GM18517 (cell line): ENCODE data around the gene CARD14.
"Not testable (repeated sequence)": the region's sequence is repeated elsewhere in the genome, so short reads cannot be mapped to it uniquely, and the experiment has no call there.

ENCODE experiments used
- ATAC-seq: cut with Tn5 transposase; IDR thresholded peaks from one replicate; pipeline ENCODE4 v1.9.1; 2021; ENCODE audit warnings: mild to moderate bottlenecking, moderate library complexity; ENCODE audit not compliant: unreplicated experiment

Gene CARD14

GRCh38 chr17:80222376-80223141, 52.7 kb downstream of the CARD14 start:
- no peak for ATAC-seq

GRCh38 chr17:80223142-80223815, 53.4 kb downstream of the CARD14 start:
- no peak for ATAC-seq

- ATAC-seq, result no peak
Measured at GRCh38 chr17:80223838-80224497, 54.1 kb downstream of the CARD14 start.

- ATAC-seq, result no peak
Measured at GRCh38 chr17:80224683-80225082, 54.9 kb downstream of the CARD14 start.

GRCh38 chr17:80225230-80225629, 55.4 kb downstream of the CARD14 start:
- no peak for ATAC-seq

DNA sequence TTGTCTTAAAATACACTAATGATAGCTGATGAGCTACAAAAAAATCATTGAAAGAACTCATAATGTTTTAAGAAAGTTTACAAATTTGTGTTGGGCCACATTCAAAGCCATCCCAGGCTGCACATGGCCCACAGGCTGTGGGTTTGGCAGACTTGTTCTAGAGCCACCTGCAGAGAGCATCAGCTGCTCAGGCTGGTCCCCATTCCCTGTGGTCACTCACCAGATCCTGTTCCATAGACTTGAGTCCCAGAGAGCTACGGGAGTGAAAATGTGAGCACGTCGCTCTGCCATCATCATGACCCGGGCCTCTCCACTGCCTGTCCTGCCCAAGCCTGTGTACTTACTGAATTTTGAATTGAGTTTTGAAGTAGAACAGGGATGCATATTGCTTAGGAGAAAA, 57.3 kb downstream of the CARD14 start:
- ATAC-seq, result no peak

DNA sequence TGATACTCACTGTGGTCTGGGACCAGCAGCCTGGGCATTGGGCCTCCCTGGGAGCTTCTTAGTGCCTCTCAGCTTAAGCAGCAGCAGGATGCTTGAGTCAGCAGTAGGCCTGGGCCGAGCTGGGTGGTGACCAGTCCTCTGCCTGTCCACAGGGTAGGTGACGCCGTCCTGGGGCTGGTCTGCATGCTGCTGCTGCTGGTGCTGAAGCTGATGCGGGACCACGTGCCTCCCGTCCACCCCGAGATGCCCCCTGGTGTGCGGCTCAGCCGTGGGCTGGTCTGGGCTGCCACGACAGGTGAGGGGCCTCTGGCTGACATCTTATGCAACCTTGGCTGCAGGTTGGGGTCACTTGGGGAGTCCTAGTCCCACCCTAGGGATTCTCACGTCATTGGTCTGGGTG, 57.8 kb downstream of the CARD14 start:
- ATAC-seq, result no peak

GRCh38 chr17:80228477-80228876, 58.6 kb downstream of the CARD14 start:
- ATAC-seq, result no peak

DNA sequence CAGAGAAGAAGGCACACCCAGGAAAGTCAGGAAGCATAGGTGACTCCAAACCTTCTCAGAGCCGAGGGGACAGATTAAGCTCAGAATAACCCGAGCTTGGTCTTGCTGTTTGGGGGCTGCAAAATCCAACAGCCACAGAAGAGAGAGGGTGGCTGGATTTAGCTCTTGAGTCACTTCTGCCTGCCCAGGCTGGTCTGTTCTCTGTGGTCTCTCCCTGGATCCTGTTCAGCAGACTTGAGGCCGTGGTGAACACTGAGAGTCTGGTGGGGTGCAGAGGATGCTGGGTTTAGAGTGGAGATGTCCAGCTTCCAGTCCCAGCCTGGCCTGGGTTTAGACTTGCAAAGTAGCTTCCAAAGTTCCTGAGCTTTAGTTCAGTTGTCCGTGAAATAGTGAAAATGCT, 59.2 kb downstream of the CARD14 start:
- no peak for ATAC-seq

DNA sequence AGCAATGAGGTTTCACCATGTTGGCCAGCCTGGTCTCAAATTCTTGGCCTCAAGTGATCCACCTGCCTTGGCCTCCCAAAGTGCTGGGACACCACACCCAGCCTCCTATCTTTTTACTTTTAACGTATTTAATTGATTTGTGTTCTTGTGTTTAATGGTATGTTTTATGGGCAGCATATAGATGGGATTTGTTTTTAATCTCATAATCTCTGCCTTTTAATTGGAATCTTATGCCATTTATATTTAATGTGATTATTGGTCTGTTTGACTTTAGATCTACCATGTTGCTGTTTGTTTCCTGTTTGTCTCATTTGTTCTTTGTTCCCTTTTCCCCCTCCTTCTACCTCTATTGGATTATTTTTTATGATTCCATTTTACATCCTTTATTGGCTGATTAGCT, 62.6 kb downstream of the CARD14 start:
- ATAC-seq, result no peak

- no peak for ATAC-seq
Measured at GRCh38 chr17:80233202-80233601, 63.4 kb downstream of the CARD14 start.

- ATAC-seq, result no peak
Measured at GRCh38 chr17:80236911-80237310, 67.1 kb downstream of the CARD14 start.

- no peak for ATAC-seq
Measured at GRCh38 chr17:80237386-80237785, 67.6 kb downstream of the CARD14 start.

GRCh38 chr17:80242505-80242904, 72.7 kb downstream of the CARD14 start:
- ATAC-seq, result no peak

DNA sequence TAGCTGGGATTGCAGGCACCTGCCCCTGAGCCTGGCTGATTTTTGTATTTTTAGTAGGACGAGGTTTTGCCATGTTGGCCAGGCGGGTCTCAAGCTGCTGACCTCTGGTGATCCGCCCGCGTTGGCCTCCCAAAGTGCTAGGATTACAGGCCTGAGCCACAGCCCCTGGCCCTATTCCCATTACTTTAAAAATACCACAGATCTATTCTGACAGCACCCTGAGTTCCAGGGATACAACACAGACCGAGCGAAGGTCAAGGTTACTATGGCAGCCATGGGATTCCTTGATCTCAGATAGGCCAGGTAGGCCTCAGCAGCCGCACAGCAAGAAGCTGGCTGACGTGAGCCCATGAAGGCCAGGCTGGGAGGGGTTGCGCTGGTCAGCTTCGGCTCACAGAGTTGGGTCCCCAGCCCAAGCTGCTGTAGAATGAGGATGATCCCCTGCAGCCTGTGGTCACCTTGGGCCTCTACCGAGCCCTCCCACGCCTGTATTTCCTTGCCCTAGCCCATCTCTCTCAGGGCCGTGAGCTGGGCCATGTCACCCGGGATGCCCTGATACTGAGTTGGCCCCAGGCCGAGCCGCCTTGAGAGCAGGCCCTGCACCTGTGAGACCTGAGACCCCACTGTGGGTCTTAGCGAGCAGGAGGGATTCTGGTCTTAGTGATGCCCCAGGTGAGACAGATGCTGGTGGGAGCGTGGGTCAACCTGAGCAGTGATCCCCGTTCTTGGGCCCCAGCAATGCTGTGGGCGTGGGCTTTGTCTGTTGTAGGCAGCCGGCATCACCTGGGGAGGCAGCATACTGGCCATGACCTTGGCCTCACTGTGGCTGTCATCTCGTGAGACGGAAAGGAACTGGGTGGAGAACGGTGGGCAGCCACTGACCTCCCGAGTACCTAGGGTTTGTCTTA, 74.0 kb downstream of the CARD14 start:
- ATAC-seq, result no peak

GRCh38 chr17:80244448-80244847, 74.6 kb downstream of the CARD14 start:
- not testable (repeated sequence) for ATAC-seq

DNA sequence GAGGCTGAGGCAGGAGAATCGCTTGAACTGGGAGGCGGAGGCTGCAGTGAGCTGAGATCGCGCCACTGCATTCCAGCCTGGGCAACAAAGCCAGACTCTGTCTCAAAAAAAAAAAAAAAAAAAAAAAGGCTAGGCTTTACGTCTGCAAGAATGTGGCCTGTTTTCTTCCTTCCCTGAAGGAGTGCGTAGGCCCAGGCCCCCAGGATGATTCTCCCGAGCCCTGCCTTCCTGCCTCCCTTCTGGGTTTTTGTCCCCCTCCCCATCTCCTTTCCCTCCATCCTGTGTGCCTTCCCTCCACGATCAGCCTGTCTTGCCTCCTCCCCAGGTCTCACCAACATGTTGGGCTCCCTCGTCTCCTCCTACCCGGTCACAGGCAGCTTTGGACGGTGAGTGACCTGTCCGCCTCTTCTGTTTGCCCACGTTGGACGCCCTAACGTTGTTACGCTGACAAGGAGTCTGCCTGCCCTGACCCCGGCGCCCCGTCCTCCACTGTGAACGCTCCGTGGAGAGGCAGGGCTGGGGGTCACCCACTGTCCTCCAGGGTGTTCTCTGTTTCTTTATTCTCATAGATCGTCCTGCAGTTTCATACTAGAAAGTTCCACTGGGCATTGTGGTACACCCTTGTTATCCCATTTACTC, 75.2 kb downstream of the CARD14 start:
- ATAC-seq, result no peak

DNA sequence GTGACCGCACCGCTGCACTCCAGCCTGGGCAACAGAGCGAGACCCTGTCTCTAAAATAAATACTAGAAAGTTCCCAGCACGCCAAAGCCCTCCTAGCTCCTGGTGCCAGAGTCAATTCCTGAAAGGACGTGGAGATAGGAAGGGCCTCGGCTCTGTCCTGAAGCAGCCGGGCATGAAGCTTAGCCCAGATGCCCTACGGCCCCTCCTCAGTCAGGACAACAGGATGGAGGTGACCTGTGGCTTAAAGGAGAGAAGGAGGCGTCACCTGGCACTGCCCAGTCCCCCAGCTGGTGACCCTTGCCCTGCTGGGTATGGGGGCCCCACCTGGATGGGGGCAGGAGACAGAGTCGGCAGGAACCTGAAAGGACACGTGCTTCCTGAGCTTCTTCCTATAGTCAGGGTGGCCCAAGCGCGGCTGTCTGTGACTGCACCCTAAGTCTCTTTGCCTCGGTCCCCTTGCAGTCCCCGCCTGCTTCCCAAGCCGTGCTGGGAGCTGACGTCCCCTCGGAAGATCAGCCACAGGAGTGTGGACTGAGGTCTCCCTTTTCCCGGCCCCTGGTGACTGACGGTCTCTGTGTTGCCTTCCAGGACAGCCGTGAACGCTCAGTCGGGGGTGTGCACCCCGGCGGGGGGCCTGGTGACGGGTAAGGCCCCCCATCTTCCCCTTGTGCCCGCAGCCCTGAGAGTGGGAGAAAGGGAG, 75.9 kb downstream of the CARD14 start:
- no peak for ATAC-seq

GRCh38 chr17:80246266-80246681, 76.4 kb downstream of the CARD14 start:
- no peak for ATAC-seq

GRCh38 chr17:80246726-80247125, 76.9 kb downstream of the CARD14 start:
- no peak for ATAC-seq
